ENCODE measurements around the gene TP53TG3.
"Not testable (repeated sequence)": the region's sequence is repeated elsewhere in the genome, so short reads cannot be mapped to it uniquely, and the experiment has no call there.

Gene TP53TG3

GRCh38 chr16:32676065-32676464 lies at the start of gene TP53TG3:
TP53TG3 (minus strand) TSS chr16:32676165; CDS start chr16:32676097, 68 bp downstream.
- DNase-seq = not testable (repeated sequence)

GRCh38 chr16:32650876-32651275 lies 25.1 kb downstream of the TP53TG3 start:
- DNase-seq = not testable (repeated sequence)

- DNase-seq = not testable (repeated sequence)
Observed at GRCh38 chr16:32647562-32647961, 28.4 kb downstream of the TP53TG3 start.

- DNase-seq = not testable (repeated sequence)
Observed at GRCh38 chr16:32646780-32647179, 29.2 kb downstream of the TP53TG3 start.

- DNase-seq = not testable (repeated sequence)
Observed at GRCh38 chr16:32646177-32646576, 29.8 kb downstream of the TP53TG3 start.

GRCh38 chr16:32645278-32645908 lies 30.6 kb downstream of the TP53TG3 start:
- DNase-seq = not testable (repeated sequence)

- DNase-seq = not testable (repeated sequence)
Observed at GRCh38 chr16:32644715-32645114, 31.2 kb downstream of the TP53TG3 start.

- DNase-seq = not testable (repeated sequence)
Observed at GRCh38 chr16:32637614-32638013, 38.4 kb downstream of the TP53TG3 start.

GRCh38 chr16:32632096-32632495 lies 43.9 kb downstream of the TP53TG3 start:
- DNase-seq = not testable (repeated sequence)
